ENCODE measurements around the gene IL1RAP.

IL1RAP gene

GRCh38 chr3:190606596-190606995 lies 92.7 kb downstream of the IL1RAP start:
- no peak for TF ChIP-seq CTCF (IDR thresholded peaks at IDR 0.05; ENCODE audit: borderline replicate concordance, insufficient read depth, low read depth, low read length)
- no peak overlapping the region for H3K4me3 ChIP-seq (ENCODE audit: low read depth, low read length)

- TF ChIP-seq CTCF (IDR thresholded peaks at IDR 0.05; ENCODE audit: borderline replicate concordance, insufficient read depth, low read depth, low read length): no peak
- no peak overlapping the region for H3K4me3 ChIP-seq (ENCODE audit: low read depth, low read length)
Observed at GRCh38 chr3:190607021-190607420, 93.1 kb downstream of the IL1RAP start.

GRCh38 chr3:190608850-190609589 lies 95.1 kb downstream of the IL1RAP start:
- H3K4me3 ChIP-seq (ENCODE audit: low read depth, low read length): no peak overlapping the region
- TF ChIP-seq CTCF (IDR thresholded peaks at IDR 0.05; ENCODE audit: borderline replicate concordance, insufficient read depth, low read depth, low read length): no peak

GRCh38 chr3:190614226-190615059 lies 100.6 kb downstream of the IL1RAP start:
- no peak for TF ChIP-seq CTCF (IDR thresholded peaks at IDR 0.05; ENCODE audit: borderline replicate concordance, insufficient read depth, low read depth, low read length)
- H3K4me3 ChIP-seq (ENCODE audit: low read depth, low read length): no peak overlapping the region

- H3K4me3 ChIP-seq (ENCODE audit: low read depth, low read length): no peak overlapping the region
- no peak for TF ChIP-seq CTCF (IDR thresholded peaks at IDR 0.05; ENCODE audit: borderline replicate concordance, insufficient read depth, low read depth, low read length)
Observed at GRCh38 chr3:190615060-190615384, 101.1 kb downstream of the IL1RAP start.

- no peak for TF ChIP-seq CTCF (IDR thresholded peaks at IDR 0.05; ENCODE audit: borderline replicate concordance, insufficient read depth, low read depth, low read length)
- H3K4me3 ChIP-seq (ENCODE audit: low read depth, low read length): no peak overlapping the region
Observed at GRCh38 chr3:190615607-190616006, 101.7 kb downstream of the IL1RAP start.

- no peak for TF ChIP-seq CTCF (IDR thresholded peaks at IDR 0.05; ENCODE audit: borderline replicate concordance, insufficient read depth, low read depth, low read length)
Observed at GRCh38 chr3:190616637-190617036, 102.8 kb downstream of the IL1RAP start.

More at GRCh38 chr3:190616637-190617036, 102.8 kb downstream of the IL1RAP start:
- no peak overlapping the region for H3K4me3 ChIP-seq (ENCODE audit: low read depth, low read length)
